Measurements from ENCODE around the gene BRF1. TPM values are rescaled to one million over a fixed set of nuclear protein-coding genes. Genes with fewer than 3 reads are reported as not detected.

The BRF1 gene
- total and polyA plus RNA-seq, 2 of the 8 experiments (the other 6 are each of a cell fraction or from before 2014, with no cell fraction given) = 7.7 to 18.3 TPM

GRCh38 chr14:105250008-105250366 lies 50.8 kb downstream of the BRF1 start:
- Histone ChIP-seq H4K8ac (ENCODE audit: extremely low read depth, insufficient read depth, low read length) (no peak overlapping the region), H2AK5ac (ENCODE audit: low read depth, low read length) (no peak overlapping the region), H3K9me3 (ENCODE audit: insufficient read depth in 2 of 2, low read depth in 1 of 2, low read length in 1 of 2) (no peaks in the 10 kb centered on the region), H2BK120ac (replicated peaks; ENCODE audit: low read depth, low read length) (no peak overlapping the region), H2BK20ac (ENCODE audit: low read length) (no peak overlapping the region), H3K79me1 (ENCODE audit: low read depth, low read length) (no peaks in the 10 kb centered on the region; the same call in 1 of the 2 replicates), H4K5ac (ENCODE audit: insufficient read length, low read depth, low read length) (no peak overlapping the region), H3K4me2 (ENCODE audit: insufficient read depth in 1 of 2, low read depth in 2 of 2, low read length in 2 of 2) (no peak overlapping the region; a peak in 1 of 4 replicates), H4K20me1 (replicated peaks in 1 of 2; ENCODE audit: control insufficient read depth in 1 of 2, insufficient read depth in 2 of 2, low read length in 2 of 2) (peaks cover 0 to 11% of the 10 kb centered on the region in 2 experiments), H3K23ac (ENCODE audit: insufficient read length) (no peak overlapping the region), H3K9ac (replicated peaks in 1 of 4; ENCODE audit: extremely low read depth in 1 of 4, low read depth in 3 of 4, low read length in 3 of 4) (no peak overlapping the region), H2BK5ac (ENCODE audit: low read depth, low read length) (no peak overlapping the region), H2BK15ac (ENCODE audit: low read length) (no peak overlapping the region), H3K4me3 (ENCODE audit: extremely low read depth in 1 of 4, insufficient read depth in 2 of 4, low read depth in 3 of 4, low read length in 4 of 4) (no peak overlapping the region), H3K27ac (ENCODE audit: low read depth, low read length) (no peak overlapping the region), H3K27me3 (replicated peaks in 1 of 4; ENCODE audit: control insufficient read depth in 3 of 4, extremely low read depth in 1 of 4, insufficient read depth in 3 of 4, low read length in 3 of 4) (peaks cover 0 to 7% (median 3%) of the 10 kb centered on the region in 4 experiments; a peak in 3 of 7 replicates), H3K56ac (replicated peaks; ENCODE audit: insufficient read length, low read depth, low read length) (no peak overlapping the region), H3K4ac (replicated peaks; ENCODE audit: insufficient read length, low read depth, low read length) (no peak overlapping the region), H3K23me2 (ENCODE audit: low read depth, low read length) (peaks cover 10% of the 10 kb centered on the region; the same call in 1 of the 2 replicates), H2BK12ac (ENCODE audit: low read depth, low read length) (no peak overlapping the region), H3K79me2 (ENCODE audit: control insufficient read depth in 1 of 2, insufficient read depth in 2 of 2, low read length in 2 of 2) (peaks cover 0 to 3% of the 10 kb centered on the region in 2 experiments; a peak in 1 of 4 replicates), H2AFZ (ENCODE audit: low read length) (no peak overlapping the region), H3K14ac (ENCODE audit: insufficient read length) (no peak overlapping the region), H3K36me3 (ENCODE audit: control insufficient read depth in 2 of 4, insufficient read depth in 4 of 4, low read length in 3 of 4) (no peaks in the 10 kb centered on the region; a peak in 2 of 8 replicates), H4K91ac (replicated peaks; ENCODE audit: insufficient read length, low read length) (no peak overlapping the region), H3K18ac (ENCODE audit: extremely low read depth, low read length) (no peak overlapping the region), H3K4me1 (replicated peaks in 1 of 4; ENCODE audit: control insufficient read depth in 3 of 4, insufficient read depth in 4 of 4, low read length in 3 of 4) (peaks cover 0 to 6% (median 2%) of the 10 kb centered on the region in 4 experiments; a peak in 3 of 7 replicates)
- ChIA-PET POLR2A (ENCODE audit: partially characterized antibody) (no interaction called here), CTCF (ENCODE audit: partially characterized antibody) (interaction anchor here (1.0 to 2.7 kb wide), 3 partner anchors 23 to 47 kb away, joined by 3 to 8 read pairs (median 7); no protein-coding TSS in a partner anchor)
- no peak for FAIRE-seq
- 92% methylated on average over 16 of the region's 16 CpGs; no CpG with 5 or more reads in 1 of the 2 experiments for WGBS, 2 experiments (ENCODE audit: extremely low coverage in 1 of 2, insufficient coverage in 1 of 2, insufficient read length in 1 of 2, insufficient replicate concordance in 2 of 2, low coverage in 1 of 2, low lambda C conversion rate in 2 of 2, missing lambda C conversion rate in 1 of 2)
- no peak for DNase-seq (ENCODE audit: low read depth in 1 of 2, low spot score in 2 of 2)
- no peak for TF ChIP-seq KDM5A (IDR thresholded peaks at IDR 0.05; ENCODE audit: low read length)
- no peak for TF ChIP-seq BRCA1 (IDR thresholded peaks at IDR 0.05; ENCODE audit: low read depth, low read length)
- TF ChIP-seq ASH2L (IDR thresholded peaks at IDR 0.05; ENCODE audit: low read length) = no peak
- TF ChIP-seq, protein P1, sequence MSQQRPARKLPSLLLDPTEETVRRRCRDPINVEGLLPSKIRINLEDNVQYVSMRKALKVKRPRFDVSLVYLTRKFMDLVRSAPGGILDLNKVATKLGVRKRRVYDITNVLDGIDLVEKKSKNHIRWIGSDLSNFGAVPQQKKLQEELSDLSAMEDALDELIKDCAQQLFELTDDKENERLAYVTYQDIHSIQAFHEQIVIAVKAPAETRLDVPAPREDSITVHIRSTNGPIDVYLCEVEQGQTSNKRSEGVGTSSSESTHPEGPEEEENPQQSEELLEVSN (IDR thresholded peaks at IDR 0.05) = no peak
- no peak for TF ChIP-seq CBX5 (IDR thresholded peaks at IDR 0.05; ENCODE audit: low read depth, low read length)
- no peak for TF ChIP-seq NRF1 (IDR thresholded peaks at IDR 0.05; ENCODE audit: low read depth, low read length)
- TF ChIP-seq ATF2 (IDR thresholded peaks at IDR 0.05; ENCODE audit: low read length) = no peak
- TF ChIP-seq POLR2A (IDR thresholded peaks at IDR 0.05; ENCODE audit: control extremely low read depth in 1 of 2, low read depth in 2 of 2, low read length in 2 of 2) = no peak
- TF ChIP-seq MAFK (IDR thresholded peaks at IDR 0.05; ENCODE audit: low read depth, low read length) = no peak
- TF ChIP-seq CREB1 (IDR thresholded peaks at IDR 0.05) = no peak
- no peak for TF ChIP-seq EZH2 (IDR thresholded peaks at IDR 0.05; ENCODE audit: low read depth, low read length, severe bottlenecking)
- no peak for TF ChIP-seq SRF (IDR thresholded peaks at IDR 0.05; ENCODE audit: low read depth, low read length)
- TF ChIP-seq, protein P2, sequence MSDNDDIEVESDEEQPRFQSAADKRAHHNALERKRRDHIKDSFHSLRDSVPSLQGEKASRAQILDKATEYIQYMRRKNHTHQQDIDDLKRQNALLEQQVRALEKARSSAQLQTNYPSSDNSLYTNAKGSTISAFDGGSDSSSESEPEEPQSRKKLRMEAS (IDR thresholded peaks at IDR 0.05) = no peak
